HG03159 (cell line): Measurements from ENCODE around the gene QSOX1.
A peak's percentile ranks its signal among the peaks of the same experiment; 100 is the strongest.

Experiments used
- ATAC-seq: cut with Tn5 transposase; IDR thresholded peaks from one replicate; pipeline ENCODE4 v1.9.1; 2021; ENCODE audit warnings: mild to moderate bottlenecking, moderate library complexity; ENCODE audit not compliant: unreplicated experiment

Gene QSOX1

DNA sequence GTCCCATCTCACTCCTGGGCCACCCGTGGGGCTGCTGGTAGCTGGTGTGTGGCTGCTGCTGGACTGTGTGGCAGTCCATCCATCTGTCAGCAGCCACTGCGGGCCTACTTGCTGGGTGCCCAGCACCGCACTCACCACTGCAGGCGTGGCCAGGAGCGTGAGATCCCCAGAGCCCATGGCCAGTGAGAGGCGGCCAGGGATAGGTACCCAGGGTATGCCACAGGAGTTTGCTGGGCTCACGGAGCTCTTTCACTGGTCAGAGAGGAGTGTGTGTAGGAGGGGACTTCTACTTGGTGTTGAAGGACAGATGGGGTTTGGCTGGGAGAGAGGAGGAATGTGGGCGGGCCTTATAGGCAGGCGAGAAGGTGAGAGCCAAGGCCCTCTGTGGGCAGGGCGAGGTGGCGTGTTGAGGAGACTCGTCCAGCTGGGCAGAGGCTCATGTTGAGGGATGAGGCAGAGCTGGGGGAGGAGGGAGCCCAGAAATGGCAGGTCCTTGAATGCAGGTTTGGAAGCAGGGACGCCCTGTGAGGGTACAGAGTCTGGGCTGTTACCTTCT is 15.0 kb downstream of the QSOX1 start:
- no peak for ATAC-seq

GRCh38 chr1:180170546-180171151 is 16.0 kb downstream of the QSOX1 start:
- ATAC-seq: no peak

GRCh38 chr1:180171691-180172090 is 17.0 kb downstream of the QSOX1 start:
- no peak for ATAC-seq

DNA sequence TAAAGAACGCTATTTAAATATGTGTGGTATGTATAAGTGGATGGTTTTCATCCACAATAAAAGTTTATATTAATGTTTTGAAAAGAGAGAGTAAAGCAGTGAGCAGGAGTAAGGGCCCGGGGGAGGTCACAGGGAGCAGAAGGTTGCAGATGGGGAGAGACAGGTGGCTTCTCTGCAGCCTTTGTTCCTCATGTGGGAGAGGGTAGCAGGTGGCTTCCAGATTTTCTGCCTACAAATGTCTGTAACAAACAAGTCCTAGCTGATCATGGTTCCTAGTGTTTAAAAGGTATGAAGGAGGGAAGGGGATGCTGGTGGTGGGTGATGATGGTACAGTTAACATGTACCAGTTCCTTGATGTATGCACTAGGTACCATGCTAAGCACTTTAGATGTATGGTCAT is 18.8 kb downstream of the QSOX1 start:
- ATAC-seq: no peak

GRCh38 chr1:180173952-180174351 is 19.3 kb downstream of the QSOX1 start:
- ATAC-seq: no peak

GRCh38 chr1:180175291-180175690 is 20.6 kb downstream of the QSOX1 start:
- ATAC-seq: no peak

GRCh38 chr1:180175806-180176205 is 21.1 kb downstream of the QSOX1 start:
- no peak for ATAC-seq

DNA sequence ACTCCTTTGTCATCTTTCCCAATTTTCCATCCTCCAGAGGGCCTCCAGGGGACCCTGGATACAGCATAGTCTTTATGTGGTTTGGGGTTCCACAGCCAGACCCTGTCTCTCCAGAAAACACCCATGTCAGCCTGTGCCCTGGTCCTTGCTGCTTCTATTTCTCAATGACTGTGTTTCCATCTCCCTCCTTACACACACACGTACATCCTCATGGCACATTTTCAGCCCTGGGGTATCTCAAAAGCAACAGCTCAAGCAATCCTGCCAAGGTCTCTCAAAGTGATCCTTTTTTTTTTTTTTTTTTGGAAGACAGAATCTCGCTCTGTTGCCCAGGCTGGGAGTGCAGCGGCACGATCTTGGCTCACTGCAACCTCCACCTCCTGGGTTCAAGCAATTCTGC is 22.3 kb downstream of the QSOX1 start:
- ATAC-seq: no peak

DNA sequence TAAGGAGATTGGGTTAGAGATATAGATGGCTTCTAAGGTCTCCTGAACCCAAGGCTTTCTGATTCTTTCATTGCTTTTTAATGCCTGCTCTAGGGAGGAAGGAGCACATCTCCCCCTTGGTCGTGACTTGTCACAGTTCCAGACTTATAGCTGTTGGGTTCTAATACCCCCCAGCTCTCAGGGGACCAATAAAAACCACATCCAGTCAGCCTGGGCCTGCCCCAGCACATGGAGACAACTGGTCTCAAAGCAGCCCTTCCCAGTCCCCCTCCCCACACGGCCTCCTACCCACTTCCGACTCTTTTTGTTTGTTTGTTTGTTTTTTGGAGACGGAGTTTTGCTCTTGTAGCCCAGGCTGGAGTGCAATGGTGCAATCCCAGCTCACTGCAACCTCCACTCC is 23.3 kb downstream of the QSOX1 start:
- no peak for ATAC-seq

GRCh38 chr1:180178511-180179161 is 24.0 kb downstream of the QSOX1 start:
- peak; percentile 60 for ATAC-seq

DNA sequence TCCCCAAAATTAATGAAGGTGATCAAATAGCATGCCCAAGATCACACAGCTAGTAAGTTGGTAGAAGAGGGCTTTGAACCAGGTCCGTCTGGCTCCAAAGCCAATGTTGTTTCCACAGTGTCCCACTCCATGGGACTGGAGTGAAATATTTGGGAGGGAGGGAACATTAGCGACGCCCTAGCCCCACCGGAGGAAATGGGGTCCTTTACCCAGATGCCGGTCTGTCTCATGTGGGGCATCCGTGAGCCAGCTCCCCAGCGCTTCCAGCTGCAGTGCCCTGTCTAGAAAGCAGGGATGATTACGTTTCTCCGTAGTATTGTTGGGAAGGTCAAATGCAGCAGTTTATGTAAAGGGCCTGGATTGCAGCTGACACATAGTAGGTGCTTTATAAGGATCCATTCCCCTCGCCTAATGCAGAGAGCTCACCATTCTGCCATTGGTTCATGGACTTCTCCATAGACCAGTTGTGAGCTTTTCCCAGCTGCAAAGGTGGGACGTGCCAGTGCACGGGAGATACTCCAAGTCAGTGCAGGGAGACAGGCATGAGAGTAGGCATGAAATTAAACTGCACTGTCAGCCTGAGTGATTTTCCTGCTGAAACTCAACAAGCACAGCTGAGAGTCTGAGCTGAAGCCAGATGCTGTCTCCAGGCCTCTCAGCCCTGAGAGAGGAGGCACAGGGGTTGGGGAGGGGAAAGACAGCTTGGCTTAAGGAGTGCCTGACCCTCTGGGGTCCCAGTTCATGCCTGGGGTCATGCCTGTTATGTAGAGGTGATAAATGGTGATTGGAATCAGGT is 24.7 kb downstream of the QSOX1 start:
- ATAC-seq: no peak

DNA sequence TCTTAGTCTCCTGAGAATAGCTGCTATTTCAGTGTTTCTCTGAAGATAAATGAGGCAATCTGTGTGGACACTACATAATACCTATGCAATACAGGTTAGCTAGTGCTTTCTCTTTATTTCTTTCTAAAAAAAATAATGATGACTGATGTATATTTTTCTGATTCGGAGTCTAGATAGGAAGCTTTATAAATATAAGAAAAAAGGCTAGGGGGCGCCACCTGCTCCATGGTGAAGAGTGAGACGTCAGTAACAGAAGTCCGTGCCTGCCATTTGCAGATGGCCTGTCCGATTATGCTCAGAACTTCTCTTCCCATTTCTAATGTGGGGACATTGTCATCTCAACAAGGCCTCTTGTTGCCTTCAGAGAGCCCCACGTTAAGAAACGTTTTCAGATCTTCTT is 26.4 kb downstream of the QSOX1 start:
- ATAC-seq: no peak

- ATAC-seq: no peak
These were observed 27.4 kb downstream of the QSOX1 start for GRCh38 chr1:180181996-180182642.

- no peak for ATAC-seq
These were observed 28.1 kb downstream of the QSOX1 start for GRCh38 chr1:180182643-180183311.

GRCh38 chr1:180183426-180183825 is 28.8 kb downstream of the QSOX1 start:
- no peak for ATAC-seq

GRCh38 chr1:180184041-180184440 is 29.4 kb downstream of the QSOX1 start:
- no peak for ATAC-seq

GRCh38 chr1:180185281-180185680 is 30.6 kb downstream of the QSOX1 start:
- no peak for ATAC-seq

DNA sequence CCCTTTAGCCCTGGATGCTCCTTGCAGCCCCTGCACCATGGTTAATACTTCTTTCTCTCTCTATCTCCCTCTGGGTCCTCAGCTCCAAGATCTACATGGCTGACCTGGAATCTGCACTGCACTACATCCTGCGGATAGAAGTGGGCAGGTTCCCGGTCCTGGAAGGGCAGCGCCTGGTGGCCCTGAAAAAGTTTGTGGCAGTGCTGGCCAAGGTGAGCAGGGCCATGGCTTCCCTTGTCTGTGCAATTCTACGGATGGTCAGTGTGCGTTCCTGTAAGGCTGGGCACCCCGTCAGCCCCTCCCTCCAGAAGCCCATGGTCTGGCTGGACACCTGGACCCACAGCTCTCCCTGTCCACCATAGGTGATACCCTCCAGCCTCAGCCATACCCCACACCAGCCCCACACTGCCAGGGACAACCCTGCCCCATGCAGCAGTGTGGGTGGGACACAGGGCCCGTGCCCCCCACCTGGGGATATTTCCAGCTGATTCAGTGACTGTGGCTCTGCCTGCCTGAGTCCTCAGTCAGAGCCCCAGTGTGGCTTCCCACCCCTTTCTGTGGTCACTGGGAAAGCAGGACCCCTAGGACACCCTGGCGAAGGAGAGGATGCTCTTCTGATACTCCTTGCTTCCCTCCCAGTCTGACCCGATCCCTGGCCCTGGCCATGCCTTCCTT is 31.4 kb downstream of the QSOX1 start:
- no peak for ATAC-seq

DNA sequence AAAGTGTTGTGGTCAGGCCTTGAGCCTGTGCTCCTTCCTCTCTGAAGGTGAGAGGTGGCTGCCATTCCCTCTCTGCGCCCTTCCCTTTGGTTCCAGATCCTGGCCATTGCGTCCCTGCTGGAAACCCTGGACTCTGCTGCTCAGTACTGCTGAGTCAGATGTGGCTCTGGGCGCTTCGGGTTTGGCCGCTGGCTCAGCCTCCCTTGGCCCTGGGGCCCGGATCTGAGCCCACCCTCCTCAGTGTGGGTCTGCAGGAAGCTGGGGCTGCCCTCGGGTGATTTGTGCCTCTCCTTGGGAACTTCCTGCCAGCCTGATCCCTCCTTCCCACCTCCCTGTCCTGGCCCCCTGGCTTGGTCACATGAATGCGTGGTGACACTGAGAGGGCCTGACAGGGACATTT is 32.2 kb downstream of the QSOX1 start:
- ATAC-seq: no peak

GRCh38 chr1:180187626-180188025 is 33.0 kb downstream of the QSOX1 start:
- ATAC-seq: no peak
